Measurements from ENCODE around the gene ST6GAL1.

ST6GAL1 gene

DNA sequence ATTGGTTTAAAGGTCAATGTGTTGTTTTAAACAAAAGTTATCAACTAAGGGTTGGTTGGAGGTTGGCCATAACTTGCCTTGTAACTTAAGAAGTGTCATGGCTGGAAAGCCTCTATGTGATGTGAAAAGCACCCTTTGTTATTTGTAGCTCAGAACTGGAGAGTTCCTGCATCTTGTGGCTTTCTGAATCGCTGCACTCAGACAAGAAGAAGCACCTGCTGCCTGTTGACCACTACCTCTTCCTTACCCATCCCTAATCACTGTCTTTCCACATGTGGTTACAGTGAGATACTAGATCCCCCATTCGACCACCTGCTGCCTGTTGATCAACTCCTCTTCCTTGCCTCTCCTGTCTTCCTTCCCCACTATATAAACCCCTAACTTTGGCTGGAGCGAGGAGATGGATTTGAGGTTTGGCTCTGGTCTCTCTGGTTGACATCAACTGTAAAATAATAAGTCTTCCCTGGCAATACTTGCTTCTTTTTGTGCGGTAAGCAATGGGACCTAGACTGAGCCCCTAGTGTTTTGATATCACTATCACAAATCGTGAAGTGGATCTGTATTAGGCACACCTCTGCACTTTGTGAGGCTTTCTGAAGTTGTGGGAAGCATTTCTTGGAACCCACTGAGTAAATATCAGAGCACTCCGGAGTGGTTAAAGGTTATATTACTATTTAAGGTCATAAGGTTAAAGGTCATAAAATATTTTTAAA, 195.1 kb downstream of the ST6GAL1 start:
- DNase-seq = no peak
